CD4-positive, alpha-beta T cell treated with Interleukin-4 for 1 hour (primary cell): ENCODE measurements around the gene RPL5.

Experiments
- DNase-seq, 2 donors: peaks; one replicate each; pipeline ENCODE4 v3.0.0-alpha.2; 2020 to 2022

RPL5 gene

GRCh38 chr1:92820551-92820950, 11.3 kb upstream of the RPL5 start:
- no peak for DNase-seq

- no peak for DNase-seq
Observed at GRCh38 chr1:92822879-92823278, 9.0 kb upstream of the RPL5 start.

- no peak for DNase-seq
Observed at GRCh38 chr1:92826792-92827191, 5.0 kb upstream of the RPL5 start.

GRCh38 chr1:92831368-92831761, 475 bp upstream of the RPL5 start:
- DNase-seq: no peak

GRCh38 chr1:92832537-92833114, 786 bp downstream of the RPL5 start:
- DNase-seq: no peak

GRCh38 chr1:92833840-92834239, 2.0 kb downstream of the RPL5 start:
- DNase-seq: peak in 1 of 2 donors; percentile 32

- DNase-seq: no peak
Observed at GRCh38 chr1:92834617-92835016, 2.8 kb downstream of the RPL5 start.

DNA sequence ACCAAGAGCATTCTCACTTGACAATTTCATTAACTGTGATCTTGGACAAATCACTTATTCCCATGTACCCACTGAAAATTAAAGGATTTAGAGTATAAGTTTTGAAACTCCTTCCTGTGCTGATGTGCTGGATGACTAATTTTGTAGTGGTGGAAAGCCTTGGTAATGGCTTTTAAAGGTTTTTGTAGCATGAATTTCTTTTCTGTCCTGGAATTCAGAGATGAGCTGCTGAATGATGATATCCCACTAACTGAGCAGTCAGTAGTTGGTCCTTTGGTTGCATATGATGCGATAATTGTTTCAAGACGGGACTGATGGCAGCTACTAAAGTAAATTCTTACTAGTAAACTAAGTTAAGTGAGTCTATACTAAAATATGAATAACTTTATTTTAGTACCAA, 5.2 kb downstream of the RPL5 start:
- DNase-seq: no peak

- DNase-seq: no peak
Observed at GRCh38 chr1:92838519-92838918, 6.7 kb downstream of the RPL5 start.

- no peak for DNase-seq
Observed at GRCh38 chr1:92839442-92839841, 7.6 kb downstream of the RPL5 start.

- no peak for DNase-seq
Observed at GRCh38 chr1:92840600-92840999, 8.8 kb downstream of the RPL5 start.

DNA sequence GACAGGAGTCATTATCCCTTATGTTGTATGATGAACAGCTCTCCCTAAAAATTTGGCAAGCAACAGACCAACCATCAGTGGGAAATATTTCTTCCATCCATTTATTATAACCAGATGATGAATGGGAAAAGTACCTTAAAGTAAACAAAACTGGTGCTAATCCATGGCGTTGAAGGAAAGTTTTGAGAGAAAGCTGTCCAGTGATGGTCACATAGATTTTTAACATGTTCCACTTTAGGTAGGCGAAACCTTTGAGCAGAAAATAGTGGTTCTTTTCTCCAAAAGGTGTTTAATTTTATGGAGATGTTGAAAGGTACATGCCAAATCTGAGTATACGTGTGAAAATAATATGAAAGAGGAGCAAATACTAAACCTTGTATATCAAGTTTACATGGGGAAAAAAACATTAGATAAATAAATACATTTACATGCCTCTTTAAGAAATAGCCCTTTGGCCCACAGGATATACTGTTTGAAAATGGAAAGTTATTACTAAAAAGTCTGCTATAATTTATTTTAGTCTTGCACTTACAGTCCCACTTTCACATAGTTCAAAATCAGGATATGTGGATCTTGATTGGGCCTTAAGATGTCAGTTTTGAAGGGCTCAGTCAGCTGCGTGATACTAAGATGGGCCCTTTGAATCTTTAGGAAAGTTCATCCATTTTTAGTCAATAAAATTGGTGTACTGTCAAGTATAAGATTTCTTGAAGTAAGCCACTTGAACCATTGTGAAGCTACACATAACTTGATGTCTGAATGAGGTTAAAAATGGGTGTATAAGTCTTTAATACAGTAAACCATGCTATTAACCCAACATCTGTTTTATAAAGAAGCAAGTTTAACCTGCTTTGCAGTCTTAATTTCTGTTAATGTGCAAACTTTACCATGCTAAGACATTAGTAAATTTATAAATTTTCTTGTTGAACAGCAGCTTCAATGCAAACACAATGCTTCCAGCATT, 10.5 kb downstream of the RPL5 start:
- DNase-seq: no peak

GRCh38 chr1:92843046-92843423, 11.2 kb downstream of the RPL5 start:
- DNase-seq: no peak

- no peak for DNase-seq
Observed at GRCh38 chr1:92843429-92844352, 11.9 kb downstream of the RPL5 start.

DNA sequence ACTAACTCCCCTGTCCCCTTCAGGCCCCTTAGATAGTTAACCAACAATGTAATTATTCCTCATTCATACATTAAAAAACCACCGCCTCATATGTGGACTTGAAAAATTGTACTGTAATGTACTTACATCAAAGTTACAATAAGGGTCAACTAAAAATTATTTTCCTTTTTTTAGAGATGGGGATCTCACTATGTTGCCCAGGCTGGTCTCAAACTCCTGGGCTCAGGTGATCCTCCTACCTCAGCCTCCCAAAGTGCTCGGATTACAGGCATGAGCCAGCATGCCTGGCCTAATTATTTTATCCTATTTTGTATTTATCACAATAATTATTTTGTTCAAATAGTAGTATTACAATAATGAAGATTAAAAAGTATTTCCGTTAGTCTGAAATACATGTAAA, 12.6 kb downstream of the RPL5 start:
- DNase-seq: no peak

GRCh38 chr1:92845908-92846307, 14.1 kb downstream of the RPL5 start:
- DNase-seq: no peak

DNA sequence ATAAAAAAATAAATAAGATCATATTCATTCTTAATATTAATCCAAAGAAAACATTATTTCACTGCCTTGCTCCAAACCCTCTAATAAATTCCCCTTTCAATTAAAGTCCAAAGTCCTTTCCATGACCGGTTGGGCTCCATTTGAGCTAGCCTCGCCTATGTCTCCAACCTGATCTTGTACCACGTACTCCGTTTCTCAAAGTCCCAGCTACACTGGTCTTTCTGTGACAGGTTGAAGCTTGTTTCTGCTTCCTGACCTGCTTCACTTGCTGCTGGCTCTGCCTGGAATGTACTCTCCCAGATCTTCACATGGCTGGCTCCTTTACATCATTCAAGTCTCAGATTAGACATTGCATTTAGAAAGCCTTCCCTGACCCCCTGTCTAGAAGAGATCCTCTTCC, 16.4 kb downstream of the RPL5 start:
- DNase-seq: no peak

DNA sequence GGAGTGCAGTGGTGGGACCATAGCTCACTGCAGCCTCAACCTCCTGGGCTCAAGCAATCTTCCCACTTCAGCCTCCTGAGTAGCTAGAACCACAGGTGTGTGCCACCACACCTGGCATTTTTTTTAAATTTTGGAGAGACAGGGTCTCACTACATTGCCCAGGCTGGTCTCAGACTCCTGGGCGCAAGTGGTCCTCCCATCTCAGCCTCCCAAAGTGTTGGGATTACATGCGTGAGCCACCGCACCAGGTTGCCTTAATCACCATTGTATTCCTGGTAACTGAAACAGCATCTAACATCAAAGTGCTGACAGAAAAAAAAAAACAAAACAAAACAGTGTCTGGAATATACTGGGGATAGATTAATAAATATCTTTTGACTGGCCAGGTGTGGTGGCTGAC, 18.2 kb downstream of the RPL5 start:
- no peak for DNase-seq

DNA sequence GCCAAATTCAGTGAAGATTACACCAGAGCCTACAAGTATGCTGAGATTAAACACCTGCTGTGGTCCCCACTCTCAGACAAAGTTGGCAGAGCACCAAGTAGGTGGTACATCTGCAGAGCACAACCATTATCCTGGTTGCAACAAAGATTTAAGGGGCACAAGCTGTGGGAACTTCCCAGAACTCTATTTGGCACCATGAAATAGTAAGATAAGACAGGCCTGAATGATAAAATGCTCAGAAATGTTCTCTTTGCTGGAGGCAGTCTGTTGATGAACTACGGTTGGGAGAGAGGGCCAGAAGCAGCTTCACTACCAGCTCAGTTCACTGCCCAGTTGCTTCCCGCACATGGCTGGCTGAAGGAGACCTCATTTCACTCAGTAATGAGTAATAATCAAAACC, 19.9 kb downstream of the RPL5 start:
- DNase-seq: no peak

- peak in 1 of 2 donors; percentile 28 for DNase-seq
Observed at GRCh38 chr1:92853299-92853698, 21.5 kb downstream of the RPL5 start.

- no peak for DNase-seq
Observed at GRCh38 chr1:92854101-92854785, 22.4 kb downstream of the RPL5 start.

DNA sequence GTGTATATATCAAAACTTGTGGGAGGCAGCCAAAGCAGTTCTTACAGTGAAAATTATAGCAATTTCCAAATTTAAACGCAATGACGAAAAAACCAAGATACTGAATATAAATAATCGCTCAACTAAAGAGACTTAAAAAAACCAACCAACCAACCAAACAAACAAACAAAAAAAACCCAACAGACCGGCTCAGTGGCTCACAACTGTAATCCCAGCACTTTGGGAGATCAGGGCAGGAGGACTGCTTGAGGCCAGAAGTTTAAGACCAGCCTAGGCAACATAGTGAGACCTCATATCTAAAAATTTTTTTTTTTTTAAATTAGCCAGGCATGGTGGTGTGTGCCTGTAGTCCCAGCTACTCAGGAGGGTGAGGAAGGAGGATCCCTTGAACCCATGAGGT, 23.4 kb downstream of the RPL5 start:
- DNase-seq: no peak

GRCh38 chr1:92857817-92858216, 26.0 kb downstream of the RPL5 start:
- DNase-seq: no peak
